NCI-H460 (cell line): ENCODE measurements around the gene GDAP1L1. TPM values are rescaled to one million over a fixed set of nuclear protein-coding genes. Genes with fewer than 3 reads are reported as not detected.

Experiments used
- DNase-seq: peaks from one replicate; pipeline ENCODE4 v3.0.0-alpha.2; 2016; ENCODE audit warnings: low read depth; ENCODE audit errors: extremely low read depth
- polyA plus RNA-seq: library from polyadenylated mRNA; depleted of rRNA; stranded (reverse); fragments of >200 nt; gene quantifications from 2 replicates; pipeline ENCODE4 v1.2.3, GENCODE V29; 2014; cell fraction: nucleus; rRNA removed
- total RNA-seq: library from RNA; depleted of rRNA; stranded (reverse); fragments of >200 nt; shearing (Covaris generic); gene quantifications from 2 replicates; pipeline ENCODE4 v1.2.3, GENCODE V29; 2014; rRNA removed

The GDAP1L1 gene
- not detected in 2 replicates for total RNA-seq
- 1.1 TPM in 1 of 2 replicates, not detected in the other for polyA plus RNA-seq

DNA sequence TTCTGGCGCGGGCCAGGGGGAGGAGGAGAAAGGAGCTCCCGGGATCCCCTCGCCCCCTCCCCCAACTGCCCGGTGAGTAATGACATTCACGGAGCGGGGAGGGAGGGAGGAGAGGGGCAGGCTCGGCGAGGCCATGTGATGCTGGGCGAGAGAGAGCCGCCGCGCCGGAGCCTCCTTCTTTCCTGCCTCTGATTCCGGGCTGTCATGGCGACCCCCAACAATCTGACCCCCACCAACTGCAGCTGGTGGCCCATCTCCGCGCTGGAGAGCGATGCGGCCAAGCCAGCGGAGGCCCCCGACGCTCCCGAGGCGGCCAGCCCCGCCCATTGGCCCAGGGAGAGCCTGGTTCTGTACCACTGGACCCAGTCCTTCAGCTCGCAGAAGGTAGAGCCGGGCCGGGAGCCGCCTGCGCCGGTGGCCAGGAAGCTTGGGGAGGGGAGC lies at the start of gene GDAP1L1:
Gene GDAP1L1 (plus strand): TSS at position 178 of the 441 bp plus-strand sequence. CDS start 27 bp downstream, at position 205.
- no peak for DNase-seq

DNA sequence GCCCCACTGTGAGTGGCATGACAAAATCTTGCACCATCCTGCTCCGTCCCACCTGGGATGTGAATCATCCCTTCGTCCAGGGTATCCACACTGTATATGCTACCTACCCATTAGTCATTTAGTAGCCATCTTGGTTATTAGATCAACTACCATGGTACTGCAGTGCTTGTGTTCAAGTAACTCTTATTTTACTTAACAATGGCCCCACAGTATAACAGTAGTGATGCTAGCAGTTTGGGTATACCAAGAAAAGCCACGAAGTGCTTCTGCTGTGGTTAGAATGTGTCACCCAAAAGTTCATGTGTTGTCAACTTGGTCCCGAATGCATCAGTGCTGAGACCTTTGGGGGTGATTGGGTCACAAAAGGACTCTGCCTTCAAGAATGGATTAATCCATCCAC lies 48.2 kb upstream of the GDAP1L1 start:
- no peak for DNase-seq

DNA sequence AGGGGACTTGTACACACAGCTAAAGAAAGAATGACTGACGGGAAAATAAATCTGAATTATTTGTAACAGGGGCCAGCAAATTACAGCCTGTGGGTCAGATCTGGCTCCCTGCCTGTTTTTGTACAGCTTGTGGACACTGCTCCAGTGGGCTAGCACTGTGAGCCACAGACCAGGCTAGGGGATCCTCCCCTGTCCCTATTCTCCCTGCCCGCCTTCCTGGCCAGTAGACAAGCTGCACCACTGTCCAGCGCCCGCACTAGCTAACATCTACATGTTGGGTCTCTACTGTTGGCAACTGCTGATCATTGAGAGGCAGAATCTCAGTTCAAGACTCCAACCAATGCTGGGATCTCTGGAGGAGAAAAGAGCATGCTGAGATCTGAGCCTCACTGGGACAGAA lies 47.2 kb upstream of the GDAP1L1 start:
- no peak for DNase-seq

DNA sequence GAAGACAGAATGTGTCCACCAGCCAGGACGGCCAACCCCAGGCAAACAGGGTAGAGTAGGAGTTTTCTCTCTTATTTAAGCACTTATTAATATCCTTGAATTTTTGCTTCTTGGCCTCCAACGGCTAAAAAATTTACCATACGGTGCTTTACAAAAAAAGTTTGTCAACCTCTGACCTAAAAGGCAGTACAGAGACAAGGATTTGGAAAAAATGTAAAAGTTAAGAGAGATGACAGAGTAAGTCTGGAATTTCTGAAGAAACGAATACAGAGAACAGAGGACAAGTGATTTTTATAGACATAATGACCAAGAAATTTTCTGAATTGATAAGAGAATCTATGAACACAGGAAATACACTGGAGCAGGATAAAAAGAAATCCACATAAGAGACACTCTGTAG lies 46.7 kb upstream of the GDAP1L1 start:
- no peak for DNase-seq

DNA sequence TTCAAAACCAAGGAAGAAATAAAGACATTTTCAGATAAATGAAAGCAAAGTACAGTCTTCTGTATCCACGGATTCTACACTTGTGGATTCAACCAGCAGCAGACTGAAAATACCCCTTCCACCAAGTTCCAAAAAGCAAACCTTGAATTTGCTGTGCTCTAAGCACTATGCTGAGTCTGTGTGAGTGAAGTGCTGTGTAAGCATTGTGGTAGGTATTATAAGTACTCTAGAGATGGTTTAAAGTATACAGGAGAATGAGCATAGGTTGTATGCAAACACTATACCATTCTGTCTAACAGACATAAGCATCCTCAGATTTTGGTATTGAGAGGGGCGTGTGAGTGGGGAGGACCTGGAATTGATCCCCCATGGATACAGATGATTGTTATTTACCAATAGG lies 46.1 kb upstream of the GDAP1L1 start:
- no peak for DNase-seq

DNA sequence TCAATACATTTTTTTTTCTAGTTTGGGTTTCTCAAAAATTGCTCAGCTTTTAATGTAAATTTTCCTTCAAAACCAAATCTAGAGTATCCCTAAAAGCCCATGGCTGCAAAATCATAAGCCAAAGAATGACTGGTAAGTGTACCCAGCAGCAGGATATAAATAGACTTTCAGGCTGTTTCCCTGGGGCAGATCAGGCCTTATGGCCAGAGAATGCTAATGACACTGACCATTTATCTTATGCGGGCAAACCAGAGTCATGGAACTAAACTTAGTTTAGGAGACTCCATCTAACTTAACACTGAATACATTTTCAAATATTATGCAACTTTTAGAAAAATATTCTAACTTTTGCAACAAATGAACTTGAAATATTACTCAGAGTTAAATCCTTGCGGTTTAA lies 43.9 kb upstream of the GDAP1L1 start:
- DNase-seq: no peak

DNA sequence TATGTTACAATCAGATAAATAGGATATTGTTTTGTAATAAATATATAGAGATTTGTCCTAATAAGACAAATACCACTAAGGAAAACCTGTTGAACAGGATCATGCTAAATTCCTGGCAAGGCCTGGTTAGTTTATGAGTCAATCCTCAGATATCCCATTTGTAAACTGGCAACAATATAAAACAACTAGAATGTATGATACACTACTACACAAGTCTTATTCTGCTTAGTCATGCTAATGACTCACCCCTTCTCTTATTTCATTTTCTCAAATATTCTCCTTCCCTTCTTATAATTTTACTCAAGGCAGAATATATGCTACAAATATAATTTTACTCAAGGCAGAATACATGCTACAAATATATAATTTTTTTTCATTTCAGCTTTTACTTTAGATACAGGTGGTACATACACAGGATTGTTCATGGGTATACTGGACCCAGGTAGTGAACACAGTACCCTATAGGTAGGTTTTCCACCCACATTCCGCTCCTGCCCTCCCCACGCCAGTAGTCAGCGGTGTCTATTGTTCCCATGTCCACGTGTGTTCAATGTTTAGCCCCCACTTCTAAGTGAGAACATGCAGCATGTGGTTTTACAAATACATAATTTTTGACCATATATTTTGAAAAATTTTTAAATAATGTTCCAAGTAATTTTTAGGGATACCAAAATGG lies 42.8 kb upstream of the GDAP1L1 start:
- peak; percentile 84 for DNase-seq

DNA sequence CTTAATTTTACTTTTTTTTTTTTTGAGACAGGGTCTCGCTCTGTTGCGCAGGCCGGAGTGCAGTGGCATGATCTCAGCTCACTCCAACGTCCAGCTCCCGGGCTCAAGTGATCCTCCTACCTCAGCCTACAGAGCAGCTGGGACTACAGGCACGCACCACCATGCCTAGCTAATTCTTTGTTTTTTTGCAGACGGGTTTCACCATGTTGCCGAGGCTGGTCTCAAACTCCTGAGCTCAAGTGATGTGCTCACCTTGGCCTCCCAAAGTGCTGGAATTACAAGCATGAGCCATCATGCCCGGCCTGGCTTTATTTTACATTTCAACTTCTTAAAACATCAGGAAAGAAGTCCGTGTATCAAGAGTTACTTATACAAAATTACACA lies 42.3 kb upstream of the GDAP1L1 start:
- DNase-seq: no peak

DNA sequence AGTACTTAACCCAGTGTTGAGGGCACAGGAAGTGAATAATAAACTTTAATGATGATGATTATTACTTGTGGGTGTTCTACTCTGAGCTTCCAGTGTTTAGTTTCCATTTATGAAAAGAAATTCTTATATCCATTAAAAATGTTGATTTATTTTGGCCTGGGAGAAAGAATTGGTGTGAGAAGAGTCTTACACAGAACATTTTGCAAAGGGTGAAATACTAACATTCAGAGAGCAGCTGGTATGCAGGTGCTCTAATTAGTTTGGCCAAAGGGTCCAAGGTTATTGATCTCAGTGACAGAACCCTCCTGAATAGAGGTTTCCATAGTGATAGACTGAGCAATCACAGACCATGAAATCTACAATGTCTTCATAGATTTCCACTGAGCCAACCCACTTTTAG lies 41.0 kb upstream of the GDAP1L1 start:
- DNase-seq: no peak

DNA sequence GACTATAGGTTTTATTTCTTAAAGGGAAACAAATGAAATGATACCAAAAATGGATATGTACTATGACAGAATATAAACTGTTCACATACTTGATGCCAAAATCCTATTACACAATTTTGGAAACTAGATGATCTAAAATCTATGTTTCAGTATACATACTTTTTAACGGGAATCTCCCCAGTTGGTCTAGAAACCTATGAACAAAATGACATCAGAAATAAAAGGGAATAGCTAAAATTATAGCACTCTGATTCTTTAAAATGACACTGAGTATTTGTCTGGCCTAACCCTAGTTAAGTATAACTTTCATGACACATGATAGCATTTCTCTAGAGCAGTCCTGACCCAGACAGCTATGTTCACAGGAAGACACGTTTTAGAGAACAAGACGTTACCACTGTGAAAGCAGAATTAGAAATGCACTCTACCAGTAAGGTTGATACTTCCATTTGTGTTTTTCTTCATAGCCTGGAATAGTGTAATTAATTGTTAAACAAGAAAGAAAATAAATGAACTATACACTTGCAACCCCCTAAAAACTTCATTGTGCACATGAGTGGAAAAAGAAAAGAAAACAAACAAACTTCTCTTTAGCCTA lies 39.9 kb upstream of the GDAP1L1 start:
- DNase-seq: no peak

DNA sequence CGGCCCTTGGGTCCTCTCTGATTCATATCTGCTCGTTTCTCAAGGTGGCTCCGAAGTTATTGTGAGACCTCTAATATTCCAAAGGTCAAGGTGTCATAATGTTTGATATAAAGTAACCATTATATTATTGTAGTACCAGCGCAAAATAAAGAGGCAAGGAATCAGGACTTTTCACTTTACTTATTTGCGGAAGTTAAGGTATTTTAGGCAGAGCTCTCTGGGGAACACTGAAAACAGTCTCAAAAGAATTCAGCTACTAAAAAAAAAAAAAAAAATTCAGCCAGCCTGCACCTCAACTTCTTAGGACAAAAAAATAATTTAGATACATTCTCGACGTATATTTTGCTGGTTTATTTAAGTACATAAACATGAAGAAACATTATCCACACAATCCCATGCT lies 38.9 kb upstream of the GDAP1L1 start:
- no peak for DNase-seq

DNA sequence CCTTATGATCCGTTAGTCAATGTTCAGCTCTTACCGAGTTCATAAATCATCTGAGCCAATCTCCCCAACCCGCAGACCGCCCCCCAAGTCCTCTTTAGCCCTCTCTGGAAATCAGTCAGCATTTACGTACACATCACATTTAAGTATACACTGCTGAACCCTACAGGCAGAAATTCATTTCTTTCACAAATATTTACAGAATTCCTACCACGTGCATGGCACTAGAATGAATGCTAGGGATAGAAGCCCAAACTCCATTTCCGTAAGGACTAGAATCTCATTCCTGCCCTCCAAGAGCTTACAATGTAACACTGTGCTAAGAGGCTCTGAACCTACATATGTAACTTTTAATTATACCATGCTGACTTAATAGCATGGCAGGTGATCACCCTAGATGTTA lies 38.3 kb upstream of the GDAP1L1 start:
- DNase-seq: no peak

DNA sequence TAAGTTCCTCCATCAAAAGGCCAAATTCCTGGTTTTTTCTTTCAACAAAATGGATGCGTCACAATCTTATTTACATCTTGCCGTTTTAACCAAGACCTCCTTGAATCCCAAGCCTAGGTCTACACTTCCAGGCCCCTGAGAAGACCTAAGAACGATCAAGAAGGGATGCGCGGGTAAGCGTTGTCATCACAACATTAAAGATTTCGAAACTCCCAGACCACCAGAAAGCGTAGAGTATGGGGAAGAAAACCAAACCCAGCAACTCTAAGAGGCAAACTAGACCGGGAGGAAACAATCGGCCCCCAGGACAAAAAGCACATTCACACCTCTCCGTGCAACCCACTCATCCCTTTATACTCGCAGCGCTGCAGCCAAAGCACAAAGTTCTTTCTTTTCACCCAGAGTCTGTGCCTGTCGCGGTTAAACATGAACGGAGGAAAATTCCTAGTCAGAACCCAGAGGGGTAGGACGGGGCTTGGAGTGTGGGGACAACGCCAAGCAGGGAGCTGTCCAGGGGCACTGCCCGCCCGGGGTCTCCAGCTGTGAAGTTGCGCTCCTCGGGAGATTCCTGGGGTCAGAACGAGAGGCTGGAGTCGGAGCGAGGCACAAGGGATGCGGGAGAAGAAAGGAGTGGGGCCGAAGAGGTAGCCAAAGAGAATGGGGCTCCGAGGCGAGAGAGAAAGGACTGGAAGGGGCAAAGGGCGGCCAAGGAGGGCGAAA lies 37.3 kb upstream of the GDAP1L1 start:
- DNase-seq: no peak

DNA sequence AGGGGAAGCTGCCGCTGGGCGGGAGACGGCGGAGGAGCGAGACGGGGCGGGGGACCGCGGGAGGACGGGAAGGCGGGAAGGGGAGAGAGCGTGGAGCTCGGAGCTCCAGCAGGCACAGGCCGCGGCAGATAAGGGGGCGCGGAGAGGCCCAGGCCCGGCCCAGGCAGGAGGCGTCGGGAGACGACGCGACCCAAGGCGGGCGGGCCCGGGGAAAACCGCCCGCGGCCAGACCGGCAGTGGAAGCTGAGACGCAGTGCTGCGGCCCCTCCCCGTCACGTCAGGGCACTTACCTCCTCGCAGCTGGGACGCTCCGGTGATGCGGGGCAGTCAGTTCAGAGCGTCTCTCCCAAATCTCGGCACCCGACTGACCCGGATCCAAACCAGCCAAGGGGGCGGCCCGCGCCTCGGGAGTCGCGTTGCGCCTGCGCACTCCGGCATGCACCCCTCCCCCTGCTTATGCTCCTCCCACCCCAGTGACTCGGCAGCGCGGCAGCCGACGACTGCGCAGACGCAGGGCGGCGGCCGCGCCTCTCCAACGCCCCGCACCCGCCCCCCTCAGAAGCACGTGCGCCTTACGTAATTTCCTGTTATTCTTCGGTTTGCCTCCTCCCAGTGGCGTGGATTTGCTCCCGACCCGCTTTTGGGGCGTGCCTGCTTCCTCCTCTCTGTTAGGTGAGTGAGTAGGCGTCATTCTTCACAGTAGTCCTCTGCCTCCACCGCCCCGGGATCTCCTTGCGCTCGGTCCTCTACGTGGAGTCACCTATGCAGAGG lies 36.5 kb upstream of the GDAP1L1 start, which contains the start of gene OSER1:
Gene OSER1 (minus strand): TSS at position 366 of the 771 bp plus-strand sequence. CDS start 3,814 bp downstream, outside the sequence.
- DNase-seq: peak; percentile 96

DNA sequence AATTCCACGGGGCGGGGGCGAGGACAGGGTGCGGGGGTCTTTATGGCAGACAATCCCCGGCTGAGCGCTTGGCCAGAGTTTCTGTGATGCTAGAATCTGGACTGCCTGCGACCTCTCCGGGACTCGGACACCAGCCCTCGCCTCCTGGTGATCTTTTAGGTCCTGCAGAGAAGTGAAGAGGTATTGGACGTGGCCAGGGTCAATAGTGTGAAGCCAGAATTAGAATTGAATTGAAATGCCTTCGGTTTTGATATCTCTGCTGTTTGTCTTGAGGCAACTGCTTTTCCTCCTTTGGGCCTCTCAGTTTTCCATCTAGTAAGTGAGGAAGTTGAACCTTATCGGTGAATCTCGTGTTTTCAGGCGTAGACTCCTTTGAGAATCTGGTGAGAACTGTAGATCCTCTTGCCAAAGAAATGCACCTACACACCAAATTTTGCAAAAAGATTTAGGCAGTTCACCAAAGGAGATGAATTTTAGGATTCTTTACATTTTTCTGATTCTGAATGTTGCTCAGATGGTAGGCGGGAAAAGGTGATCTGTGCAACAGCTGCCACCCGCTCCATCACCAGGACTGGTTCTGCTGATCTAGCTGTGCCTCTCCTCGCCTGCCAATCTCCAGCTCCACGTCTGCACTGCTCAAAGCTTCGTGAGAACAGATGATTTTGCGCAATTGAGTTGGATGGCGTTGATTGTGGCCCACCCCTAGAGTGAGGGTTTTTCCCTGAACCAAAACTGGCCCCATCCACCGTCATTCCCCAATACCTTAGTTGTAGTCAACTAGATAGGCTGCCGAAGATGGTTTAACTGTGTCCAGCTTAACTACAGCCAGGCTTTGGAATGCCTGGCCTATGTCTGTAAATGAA lies 35.7 kb upstream of the GDAP1L1 start:
- no peak for DNase-seq

DNA sequence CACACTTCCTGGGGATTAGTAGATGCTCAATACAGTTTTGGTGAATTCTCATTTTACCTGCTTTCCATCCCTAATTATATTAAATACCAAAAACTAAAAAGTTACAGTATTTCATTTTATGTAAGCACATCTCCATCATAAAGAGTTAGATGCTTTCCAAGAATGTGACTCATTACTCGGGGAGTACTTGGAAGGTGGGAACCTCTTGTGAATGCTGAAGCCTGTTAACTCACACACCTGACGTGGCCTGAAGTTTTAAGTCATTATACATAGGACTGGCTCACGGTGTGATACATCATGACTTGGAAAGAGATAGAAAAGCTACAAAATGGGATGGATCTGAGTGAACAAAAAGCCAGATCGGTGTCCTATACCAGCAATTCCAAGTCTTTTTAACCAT lies 34.3 kb upstream of the GDAP1L1 start:
- no peak for DNase-seq

DNA sequence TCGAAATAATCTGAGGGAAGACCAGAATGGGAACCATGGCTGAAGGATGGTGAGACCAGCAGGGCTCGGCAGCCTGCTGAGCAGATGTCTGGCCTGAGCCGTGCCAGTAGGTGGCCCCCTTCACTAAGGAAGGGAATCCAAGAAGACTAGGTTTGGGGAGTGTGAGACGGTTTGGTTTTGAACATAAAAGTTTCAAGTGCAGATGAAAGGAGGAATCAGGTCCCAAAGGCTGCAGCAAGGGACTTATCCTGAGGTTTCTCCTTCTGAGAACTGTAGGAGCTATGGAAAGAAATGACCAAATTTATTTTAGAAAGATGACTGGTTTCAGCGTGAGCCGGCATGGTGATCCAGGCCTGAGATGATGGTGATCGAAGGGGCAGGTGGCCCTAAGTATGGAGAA lies 32.0 kb upstream of the GDAP1L1 start:
- peak; percentile 69 for DNase-seq

DNA sequence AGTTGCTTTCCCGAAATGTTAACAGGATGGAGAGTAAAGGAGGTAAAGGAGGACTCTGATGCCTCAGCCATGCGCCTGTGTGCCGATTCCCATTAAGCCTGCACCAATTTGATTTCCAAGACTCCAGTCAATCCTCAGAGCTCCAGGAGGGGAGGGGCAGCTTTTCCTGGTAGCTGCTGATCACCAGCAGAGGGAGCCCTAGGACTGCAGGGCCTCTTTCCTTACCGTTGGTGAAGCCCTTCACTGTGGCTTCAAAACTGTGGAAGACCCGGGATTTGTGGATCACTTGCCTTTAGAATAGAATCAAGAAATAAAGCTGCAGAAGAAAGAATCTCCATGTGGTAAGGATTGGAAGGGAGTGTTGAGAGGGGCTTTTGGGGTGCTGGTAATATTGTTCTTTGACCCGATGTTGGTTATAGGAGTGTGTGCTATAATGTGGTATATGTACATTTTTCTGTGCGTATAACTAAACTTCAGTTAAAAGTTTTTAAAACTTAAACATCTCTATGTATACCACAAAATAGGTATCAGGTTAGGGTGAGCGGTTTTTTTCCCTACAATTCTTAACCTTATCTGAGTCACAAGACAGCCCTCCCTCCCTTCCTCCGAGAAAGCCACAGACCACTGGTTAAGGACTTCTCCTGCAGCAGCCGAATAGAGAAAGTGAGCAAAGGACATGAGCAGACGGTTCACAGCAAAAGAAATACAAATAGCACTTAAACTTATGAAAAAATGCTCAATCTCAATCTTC lies 29.6 kb upstream of the GDAP1L1 start:
- peak; percentile 71 for DNase-seq

DNA sequence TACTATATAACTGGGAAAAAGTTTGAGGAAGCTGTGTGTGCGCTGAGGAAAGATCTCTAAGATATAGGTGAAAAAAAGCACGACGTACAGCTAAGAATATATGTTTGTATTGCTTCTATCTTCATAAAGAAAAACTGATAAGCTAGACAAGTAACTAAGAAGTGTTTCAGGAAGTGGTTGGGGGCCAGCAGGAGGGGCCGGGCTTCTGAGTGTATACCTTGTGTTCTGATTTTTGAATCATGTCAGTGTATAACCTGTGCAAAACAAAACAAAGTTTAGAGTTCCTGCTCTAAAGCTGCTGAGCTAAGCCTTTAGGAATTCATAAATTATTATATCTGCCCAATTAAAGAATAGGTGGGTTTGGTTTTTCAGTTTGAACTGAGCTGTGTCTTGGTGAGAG lies 28.7 kb upstream of the GDAP1L1 start:
- DNase-seq: no peak
